ENCODE measurements around the gene CYB561.

Gene CYB561

DNA sequence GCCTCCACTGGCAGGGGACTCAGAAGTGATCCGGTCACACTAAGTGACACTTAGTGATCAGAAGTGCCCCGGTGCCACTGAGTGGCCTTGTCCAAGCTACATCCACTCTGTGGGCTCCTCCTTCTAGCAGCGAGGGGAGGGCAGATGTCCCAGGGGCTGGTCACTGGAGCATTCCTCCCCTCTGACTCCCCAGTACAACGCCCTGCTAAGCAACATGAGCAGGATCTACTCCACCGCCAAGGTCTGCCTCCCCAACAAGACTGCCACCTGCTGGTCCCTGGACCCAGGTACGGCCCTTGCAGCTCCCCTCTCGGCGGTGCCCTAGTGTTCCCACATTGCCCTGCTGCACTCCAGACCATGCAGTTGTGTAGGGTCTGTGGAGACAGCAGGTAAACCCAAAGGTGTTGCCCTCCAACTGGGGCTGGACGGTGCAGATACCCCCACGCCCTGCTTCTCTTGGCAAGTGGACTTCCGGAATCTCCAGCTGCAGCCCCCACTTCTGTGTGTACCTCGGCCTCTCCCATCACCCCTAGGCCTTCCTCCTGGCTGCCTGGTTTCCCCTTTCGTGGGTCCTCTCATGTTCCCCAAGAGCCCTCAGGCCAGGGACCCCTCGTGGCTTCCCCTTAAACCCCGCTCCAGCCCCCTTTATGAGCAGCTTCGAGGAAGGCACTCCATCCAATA lies 32.8 kb upstream of the CYB561 start:
- no peak overlapping the region for H3K27ac ChIP-seq
- intact Hi-C loops (cut with DNase I; ENCODE audit: low total_unique reads), result no loop called here
- H3K36me3 ChIP-seq, result no peaks in the 10 kb centered on the region
- peak; percentile 65 to 79 for DNase-seq
- peaks cover 4 to 74% of the 10 kb centered on the region in 2 donors for H3K27me3 ChIP-seq
- peak; percentile 45 to 48 for TF ChIP-seq CTCF (IDR thresholded peaks at IDR 0.05)
- no peaks in the 10 kb centered on the region for H3K9me3 ChIP-seq
- H3K4me1 ChIP-seq, result peaks cover 0 to 33% (median 19%) of the 10 kb centered on the region in 4 donors
- no peak overlapping the region for H3K4me3 ChIP-seq

DNA sequence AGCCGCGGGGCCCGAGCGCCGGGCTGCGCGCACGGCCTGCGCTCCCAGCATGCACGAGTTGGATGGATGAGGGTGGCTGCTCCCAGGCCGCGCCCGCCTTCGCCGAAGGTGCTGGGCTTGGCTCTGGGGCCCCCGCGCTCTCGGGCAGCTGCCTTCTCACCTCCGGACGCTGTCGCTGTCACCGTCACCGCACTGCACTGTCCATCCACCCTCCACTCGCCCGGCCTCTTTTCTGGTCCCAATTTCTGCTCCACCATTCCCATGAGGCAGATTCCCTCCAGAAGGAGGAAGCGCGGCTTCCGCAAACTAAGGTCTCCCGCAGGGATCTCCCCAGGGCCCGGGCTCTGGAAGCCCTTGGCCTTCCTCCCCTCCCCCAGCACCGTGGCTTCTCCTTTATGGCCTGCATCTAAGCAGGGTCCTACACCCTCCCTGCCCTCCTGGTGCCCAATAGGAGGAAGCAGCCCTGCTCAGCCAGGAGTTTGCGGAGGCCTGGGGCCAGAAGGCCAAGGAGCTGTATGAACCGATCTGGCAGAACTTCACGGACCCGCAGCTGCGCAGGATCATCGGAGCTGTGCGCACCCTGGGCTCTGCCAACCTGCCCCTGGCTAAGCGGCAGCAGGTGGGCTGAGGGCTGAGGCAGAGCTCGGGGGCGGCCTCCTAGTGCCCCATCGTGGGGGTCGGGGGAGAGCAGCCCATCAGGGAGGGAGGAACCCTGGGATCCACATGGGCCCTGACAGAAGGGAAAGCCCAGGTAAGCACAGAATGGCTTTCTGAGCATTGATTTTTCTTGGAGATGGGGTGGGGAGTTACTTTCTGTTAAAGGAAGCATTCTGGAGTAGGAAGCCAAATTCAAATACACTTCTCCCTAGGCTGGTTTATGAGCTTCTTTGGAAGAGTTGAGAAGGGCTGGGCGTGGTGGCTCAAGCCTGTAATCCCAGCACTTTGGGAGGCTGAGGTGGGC lies 31.7 kb upstream of the CYB561 start:
- no peaks in the 10 kb centered on the region for H3K36me3 ChIP-seq
- H3K27me3 ChIP-seq, result peaks cover 4 to 74% of the 10 kb centered on the region in 2 donors
- H3K4me1 ChIP-seq, result peaks cover 0 to 33% (median 19%) of the 10 kb centered on the region in 4 donors
- no peak for DNase-seq
- TF ChIP-seq CTCF (IDR thresholded peaks at IDR 0.05), result no peak
- H3K4me3 ChIP-seq, result peak overlapping the region; percentile 42 to 53
- H3K27ac ChIP-seq, result no peak overlapping the region
- intact Hi-C loops (cut with DNase I; ENCODE audit: low total_unique reads), result no loop called here
- H3K9me3 ChIP-seq, result no peaks in the 10 kb centered on the region

DNA sequence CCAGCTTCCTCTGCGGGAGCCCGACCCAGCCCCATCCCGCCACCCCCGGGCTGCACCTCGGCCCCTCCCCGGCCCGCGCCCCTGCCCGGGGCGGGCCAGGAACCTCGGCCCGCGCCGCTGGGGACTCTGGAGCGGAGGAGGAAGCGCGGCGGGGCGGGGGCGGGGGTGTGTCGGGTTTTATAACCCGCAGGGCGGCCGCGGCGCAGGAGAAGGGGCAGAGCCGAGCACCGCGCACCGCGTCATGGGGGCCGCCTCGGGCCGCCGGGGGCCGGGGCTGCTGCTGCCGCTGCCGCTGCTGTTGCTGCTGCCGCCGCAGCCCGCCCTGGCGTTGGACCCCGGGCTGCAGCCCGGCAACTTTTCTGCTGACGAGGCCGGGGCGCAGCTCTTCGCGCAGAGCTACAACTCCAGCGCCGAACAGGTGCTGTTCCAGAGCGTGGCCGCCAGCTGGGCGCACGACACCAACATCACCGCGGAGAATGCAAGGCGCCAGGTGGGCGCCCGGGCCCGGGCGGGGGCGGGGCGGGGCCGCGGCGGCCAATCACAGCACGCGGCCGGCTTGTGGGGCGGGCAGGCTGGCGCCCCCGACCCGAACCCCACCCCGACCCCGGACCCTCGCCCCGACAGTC lies 30.9 kb upstream of the CYB561 start, which contains the start of gene ACE:
ACE (plus strand) TSS at position 208 of the 626 bp plus-strand sequence; CDS start at position 242, 34 bp downstream.
- H3K9me3 ChIP-seq, result no peaks in the 10 kb centered on the region
- intact Hi-C loops (cut with DNase I; ENCODE audit: low total_unique reads), result no loop called here
- peaks cover 4 to 74% of the 10 kb centered on the region in 2 donors for H3K27me3 ChIP-seq
- no peak for DNase-seq
- H3K4me1 ChIP-seq, result peaks cover 0 to 33% (median 19%) of the 10 kb centered on the region in 4 donors
- no peak within 1 kb of the TSS for H3K27ac ChIP-seq
- no peak for TF ChIP-seq CTCF (IDR thresholded peaks at IDR 0.05)
- no peaks in the 10 kb centered on the region for H3K36me3 ChIP-seq
- peak within 1 kb of the TSS; percentile 42 to 53 for H3K4me3 ChIP-seq

DNA sequence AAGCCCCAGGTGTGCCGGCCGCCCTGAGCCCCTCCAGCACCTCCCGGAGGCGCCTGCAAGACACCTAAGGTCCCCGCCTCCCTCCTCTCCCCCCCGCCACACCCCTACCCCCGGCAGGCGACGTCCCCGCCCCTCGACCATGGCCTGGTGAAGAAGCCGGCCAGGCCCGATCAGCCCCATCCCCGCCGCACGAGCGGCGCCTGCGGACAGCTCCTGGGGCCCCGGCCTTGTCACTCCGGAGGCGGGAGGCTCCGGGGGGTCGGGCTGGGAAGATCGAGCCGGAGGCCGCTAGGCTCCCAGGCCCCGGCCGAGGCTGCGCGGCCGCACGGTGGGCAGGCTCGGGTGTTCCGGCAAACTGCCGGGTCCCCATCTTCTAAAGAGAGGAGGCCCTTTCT lies 30.4 kb upstream of the CYB561 start:
- intact Hi-C loops (cut with DNase I; ENCODE audit: low total_unique reads), result no loop called here

More for the DNA sequence above, 30.4 kb upstream of the CYB561 start:
- no peaks in the 10 kb centered on the region for H3K36me3 ChIP-seq
- H3K27ac ChIP-seq, result no peak overlapping the region
- TF ChIP-seq CTCF (IDR thresholded peaks at IDR 0.05), result no peak
- H3K4me1 ChIP-seq, result peaks cover 0 to 33% (median 19%) of the 10 kb centered on the region in 4 donors
- H3K4me3 ChIP-seq, result peak overlapping the region; percentile 42 to 53
- no peak for DNase-seq
- no peaks in the 10 kb centered on the region for H3K9me3 ChIP-seq
- H3K27me3 ChIP-seq, result peaks cover 4 to 69% of the 10 kb centered on the region in 2 donors

All from tibial artery (tissue), 4 donors.